Right lobe of liver (tissue), 6 donors: Measurements from ENCODE around the gene XRN1. TPM values are rescaled to one million over a fixed set of nuclear protein-coding genes. Genes with fewer than 3 reads are reported as not detected.

ENCODE experiments used
- ATAC-seq, 4 donors: fragments of 200-7000 bp; cut with Tn5 transposase; one replicate each; pipeline ENCODE4 v1.9.1; 2020; ENCODE audit warnings: mild to moderate bottlenecking in 4 of 4, moderate library complexity in 4 of 4
- DNase-seq, 3 donors: peaks; one replicate each; pipeline ENCODE4 v3.0.0-alpha.2; 2020
- H3K27ac ChIP-seq, 3 donors: fragments of 200-600 bp; one replicate each; pipeline ENCODE4 v1.8.0; 2022
- H3K27me3 ChIP-seq, 2 donors: fragments of 200-600 bp; one replicate each; pipeline ENCODE4 v1.8.0; 2022
- H3K36me3 ChIP-seq, 4 donors: fragments of 200-600 bp; sonication (generic) in 1 of 4; one replicate each; pipeline versions ENCODE4 v1.5.1 to v1.8.0; 2017 to 2022; ENCODE audit warnings: control low read depth in 1 of 4
- H3K4me1 ChIP-seq, 4 donors: fragments of 200-600 bp; sonication (generic) in 1 of 4; one replicate each; pipeline versions ENCODE4 v1.5.1 to v1.8.0; 2017 to 2022; ENCODE audit warnings: control low read depth in 1 of 4
- H3K4me3 ChIP-seq, 3 donors: fragments of 200-600 bp; one replicate each; pipeline ENCODE4 v1.8.0; 2022
- H3K9me3 ChIP-seq, 4 donors: fragments of 200-600 bp; sonication (generic) in 1 of 4; one replicate each; pipeline versions ENCODE4 v1.5.1 to v1.8.0; 2017 to 2022; ENCODE audit warnings: control low read depth in 1 of 4
- CTCF ChIP-seq, 4 donors: fragments of 200-600 bp in 3 of 4; fragments of 450-650 bp in 1 of 4; IDR thresholded peaks; one replicate each; pipeline versions ENCODE4 v1.5.1 to v1.8.0; 2016 to 2022; ENCODE audit warnings: antibody characterized with exemption in 4 of 4, mild to moderate bottlenecking in 2 of 4
- POLR2A ChIP-seq: fragments of 450-650 bp; IDR thresholded peaks from one replicate; pipeline ENCODE4 v1.6.1; 2017; ENCODE audit warnings: antibody characterized with exemption, mild to moderate bottlenecking
- WGBS: methylation state at CpG from one replicate; pipeline ENCODE4 v1.1.6; 2018; ENCODE audit warnings: low coverage, low lambda C conversion rate; ENCODE audit not compliant: insufficient coverage; ENCODE audit errors: missing lambda C conversion rate; 5-methylcytosine and 5-hydroxymethylcytosine counted together
- intact Hi-C, 2 donors: fragments of 100-400 bp; cut with DNase I; formaldehyde crosslinking; loops; one replicate each; pipeline versions ENCODE4 v1.11.2 to v1.14.1; 2022
- total RNA-seq, 6 experiments: library from RNA; depleted of rRNA in 2 of 6; stranded (reverse); fragments of >200 nt in 2 of 6; fragmentation: NEBNext Ultra II Directional in 3 of 6; extraction: Animal tissue kit (Norgen Biotek cat#: 25700) in 3 of 6; gene quantifications; one replicate each; pipeline versions ENCODE4 v1.1.0 to v1.2.4, GENCODE V29; 2016 to 2023
- donor health status: DM: no; HTN: yes; CAD: no.
- donor health status: DM: no; HTN: no; CAD: no.
- donor health status: DM: no; HTN: no; CAD: no.
- donor health status: DM: no; HTN: yes; CAD: no.
- donor health status: DM: no; HTN: yes; CAD: no.

The XRN1 gene
- total RNA-seq, 6 experiments from 2014 or later = 21.4 to 30.8 (median 24.8) TPM

- Histone ChIP-seq H3K27ac (no peak overlapping the region), H3K27me3 (no peaks in the 10 kb centered on the region), H3K36me3 (peaks cover 0 to 14% (median 3%) of the 10 kb centered on the region in 4 donors), H3K9me3 (no peaks in the 10 kb centered on the region), H3K4me1 (no peaks in the 10 kb centered on the region), H3K4me3 (no peak overlapping the region)
- ATAC-seq = no peak
- intact Hi-C loops = no loop called here
- 97% methylated on average over 4 of the region's 4 CpGs for WGBS
- DNase-seq = no peak
- TF ChIP-seq CTCF (IDR thresholded peaks at IDR 0.05) (no peak), POLR2A (no peak)
These were observed 37.1 kb upstream of the XRN1 start for GRCh38 chr3:142484912-142485435.

- intact Hi-C loops = no loop called here
- Histone ChIP-seq H3K4me1 (no peaks in the 10 kb centered on the region), H3K36me3 (peaks cover 0 to 8% (median 3%) of the 10 kb centered on the region in 4 donors), H3K4me3 (no peak overlapping the region), H3K27me3 (no peaks in the 10 kb centered on the region), H3K27ac (no peak overlapping the region), H3K9me3 (no peaks in the 10 kb centered on the region)
- WGBS = 100% methylated on average over 2 of the region's 2 CpGs
- DNase-seq (no peak), ATAC-seq (no peak)
- TF ChIP-seq CTCF (IDR thresholded peaks at IDR 0.05) (no peak), POLR2A (no peak)
These were observed 33.4 kb upstream of the XRN1 start for GRCh38 chr3:142481196-142481595.

GRCh38 chr3:142470826-142471225 lies 23.0 kb upstream of the XRN1 start:
- H3K4me1 ChIP-seq = no peaks in the 10 kb centered on the region
- ATAC-seq = no peak
- intact Hi-C loops = no loop called here

DNA sequence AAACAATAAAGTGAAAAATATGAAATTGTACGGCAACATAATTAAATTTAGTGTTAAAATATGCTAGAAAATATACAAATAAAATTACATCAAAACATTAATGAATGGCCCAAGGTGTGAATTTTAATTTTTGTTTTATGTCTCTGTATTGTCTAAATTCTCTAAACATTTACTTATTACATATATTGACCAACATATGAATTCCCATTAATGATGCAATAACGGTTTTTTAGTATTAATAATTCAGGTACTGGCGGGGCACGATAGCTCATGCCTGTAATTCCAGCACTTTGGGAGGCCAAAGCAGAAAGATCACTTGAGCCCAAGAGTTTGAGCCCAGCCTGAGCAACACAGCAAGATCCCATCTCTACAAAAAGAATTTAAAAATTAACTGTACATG lies 20.6 kb upstream of the XRN1 start:
- H3K27me3 ChIP-seq = no peaks in the 10 kb centered on the region
- intact Hi-C loops = no loop called here

More at GRCh38 chr3:142470826-142471225, 23.0 kb upstream of the XRN1 start:
- 92% methylated on average over 4 of the region's 4 CpGs for WGBS
- no peak for TF ChIP-seq CTCF (IDR thresholded peaks at IDR 0.05)
- DNase-seq = no peak
- Histone ChIP-seq H3K36me3 (no peaks in the 10 kb centered on the region), H3K27me3 (no peaks in the 10 kb centered on the region), H3K27ac (no peak overlapping the region), H3K4me3 (no peak overlapping the region), H3K9me3 (no peaks in the 10 kb centered on the region)

More for the DNA sequence above, 20.6 kb upstream of the XRN1 start:
- H3K36me3 ChIP-seq = no peaks in the 10 kb centered on the region
- WGBS = 96% methylated on average over 4 of the region's 4 CpGs
- ATAC-seq (no peak), DNase-seq (no peak)
- H3K27ac ChIP-seq = no peak overlapping the region
- TF ChIP-seq POLR2A = no peak
- TF ChIP-seq CTCF (IDR thresholded peaks at IDR 0.05) = no peak
- H3K4me3 ChIP-seq = no peak overlapping the region
- H3K9me3 ChIP-seq = no peaks in the 10 kb centered on the region
- H3K4me1 ChIP-seq = no peaks in the 10 kb centered on the region
